GM12874 (cell line): ENCODE measurements around the gene PCLAF.

Experiments
- TF ChIP-seq, protein P1 (sequence below): IDR thresholded peaks from 2 replicates; pipeline ENCODE4 v1.5.1; 2011; ENCODE audit warnings: low read depth, mild to moderate bottlenecking, control low read depth, low read length, moderate library complexity; ENCODE audit not compliant: insufficient read depth

The PCLAF gene

DNA sequence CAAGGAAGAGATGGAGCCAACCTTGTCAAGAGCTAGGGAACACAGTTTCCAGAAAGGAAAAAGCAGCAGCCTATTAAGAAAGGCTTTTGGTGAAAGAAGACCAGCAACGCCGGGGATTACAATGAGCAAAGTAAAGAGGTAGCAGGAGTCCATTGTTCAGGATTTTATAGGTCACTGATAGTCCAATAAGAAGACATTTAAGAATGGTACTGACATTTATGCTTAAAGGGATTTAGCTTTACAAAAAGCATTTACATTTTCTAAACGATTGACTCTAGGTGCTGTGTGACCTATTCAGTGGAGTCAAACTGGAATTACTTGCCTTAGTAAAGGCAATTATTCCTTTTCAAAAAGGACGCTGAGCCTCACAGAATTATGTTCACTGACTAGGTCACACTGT lies 66.0 kb downstream of the PCLAF start:
- TF ChIP-seq, protein P1, sequence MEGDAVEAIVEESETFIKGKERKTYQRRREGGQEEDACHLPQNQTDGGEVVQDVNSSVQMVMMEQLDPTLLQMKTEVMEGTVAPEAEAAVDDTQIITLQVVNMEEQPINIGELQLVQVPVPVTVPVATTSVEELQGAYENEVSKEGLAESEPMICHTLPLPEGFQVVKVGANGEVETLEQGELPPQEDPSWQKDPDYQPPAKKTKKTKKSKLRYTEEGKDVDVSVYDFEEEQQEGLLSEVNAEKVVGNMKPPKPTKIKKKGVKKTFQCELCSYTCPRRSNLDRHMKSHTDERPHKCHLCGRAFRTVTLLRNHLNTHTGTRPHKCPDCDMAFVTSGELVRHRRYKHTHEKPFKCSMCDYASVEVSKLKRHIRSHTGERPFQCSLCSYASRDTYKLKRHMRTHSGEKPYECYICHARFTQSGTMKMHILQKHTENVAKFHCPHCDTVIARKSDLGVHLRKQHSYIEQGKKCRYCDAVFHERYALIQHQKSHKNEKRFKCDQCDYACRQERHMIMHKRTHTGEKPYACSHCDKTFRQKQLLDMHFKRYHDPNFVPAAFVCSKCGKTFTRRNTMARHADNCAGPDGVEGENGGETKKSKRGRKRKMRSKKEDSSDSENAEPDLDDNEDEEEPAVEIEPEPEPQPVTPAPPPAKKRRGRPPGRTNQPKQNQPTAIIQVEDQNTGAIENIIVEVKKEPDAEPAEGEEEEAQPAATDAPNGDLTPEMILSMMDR = no peak

DNA sequence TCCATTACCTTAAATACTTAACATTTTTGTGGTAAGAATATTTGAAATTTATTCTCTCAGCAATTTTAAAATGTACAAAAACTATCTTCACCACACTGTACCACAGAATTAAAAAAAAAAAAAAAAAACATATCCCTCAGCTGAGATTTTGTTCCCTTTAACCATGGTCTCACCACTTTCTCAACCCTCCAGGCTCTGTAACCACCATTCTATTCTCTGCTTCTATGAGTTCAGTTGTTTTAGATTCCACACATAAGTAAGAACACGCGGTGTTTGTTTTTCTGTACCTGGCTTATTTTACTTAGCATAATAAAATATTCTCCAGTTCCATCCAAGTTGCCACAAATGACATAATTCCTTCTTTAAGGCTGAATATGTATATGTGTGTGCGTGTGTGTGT lies 66.8 kb downstream of the PCLAF start:
- TF ChIP-seq, protein P1 = no peak
